Dermis blood vessel endothelial cell (primary cell): ENCODE measurements around the gene GRIK1. TPM values are rescaled to one million over a fixed set of nuclear protein-coding genes. Genes with fewer than 3 reads are reported as not detected.
A peak's percentile ranks its signal among the peaks of the same experiment; 100 is the strongest.

Experiments used
- DNase-seq: peaks from one replicate; pipeline ENCODE4 v3.0.0; 2010
- total RNA-seq: library from RNA; depleted of rRNA; stranded (reverse); fragments of >200 nt; gene quantifications from 2 replicates; pipeline ENCODE4 v1.2.3, GENCODE V29; 2014

Gene GRIK1
- total RNA-seq, 1 donor from 2014 or later: 0.34 TPM

DNA sequence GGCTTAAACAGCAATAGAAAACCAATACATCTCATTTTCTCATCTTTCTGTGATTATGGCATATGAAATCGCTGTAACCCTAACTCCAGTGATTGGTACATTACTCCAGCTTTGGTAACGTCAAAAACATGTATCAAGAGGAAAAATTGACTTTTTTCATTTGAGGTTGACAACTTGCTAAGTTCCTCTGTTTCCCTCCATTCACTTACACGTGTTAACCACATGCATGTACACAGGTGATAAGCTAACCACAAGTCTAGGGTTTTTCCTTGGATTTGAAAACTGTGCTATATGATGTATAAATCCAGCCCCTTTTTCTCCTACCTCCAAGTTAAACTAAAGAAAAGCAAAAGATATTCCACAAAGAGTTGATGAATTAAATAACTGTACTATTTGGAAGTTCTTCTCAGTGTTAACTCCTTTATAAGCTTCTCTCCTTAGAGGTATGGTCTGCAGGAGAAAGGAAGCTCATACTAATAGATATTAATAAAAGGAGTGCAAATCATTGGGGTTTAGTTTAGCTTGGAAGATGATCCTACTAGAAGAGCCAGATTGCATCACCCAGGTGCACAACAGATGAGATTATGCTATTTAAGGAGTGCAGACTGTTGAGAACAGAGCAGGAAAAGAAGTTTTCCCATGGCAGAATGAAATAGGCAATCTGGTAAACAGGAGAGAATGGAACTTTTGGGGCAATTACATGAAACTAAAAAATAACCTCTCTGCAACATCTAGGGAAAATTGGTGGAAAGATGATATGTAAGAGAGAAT, 277.9 kb downstream of the GRIK1 start:
- no peak for DNase-seq

DNA sequence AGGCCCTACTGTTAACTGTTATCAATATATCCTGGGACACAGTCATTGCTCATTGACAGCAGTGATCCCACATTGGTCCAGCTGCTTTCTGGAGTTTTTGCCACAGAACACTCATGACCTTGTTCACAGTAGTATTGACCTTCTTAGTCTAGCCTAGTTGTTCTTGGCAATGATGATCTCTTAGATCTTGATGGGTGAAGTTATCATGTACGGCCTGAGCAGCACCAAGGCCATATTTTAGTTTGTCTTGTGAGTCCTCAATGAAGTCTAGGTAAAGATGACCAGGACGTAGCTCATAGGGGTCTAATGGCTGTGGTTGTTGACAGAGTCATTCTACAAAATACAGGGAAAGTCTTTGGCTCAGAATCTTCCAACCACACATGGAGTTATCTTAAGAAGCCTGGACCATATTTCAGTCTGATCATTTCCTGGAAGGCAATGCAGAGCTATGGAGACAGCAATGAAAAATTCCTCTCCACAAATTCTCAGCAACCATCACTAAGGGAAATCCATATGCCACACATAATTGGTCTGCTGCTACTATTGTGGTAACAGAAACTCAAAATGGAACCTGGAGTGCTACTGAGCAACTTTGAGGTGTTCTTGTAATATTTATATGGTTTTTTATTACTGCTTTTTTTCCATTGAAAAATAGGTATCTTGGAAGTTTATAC, 279.6 kb downstream of the GRIK1 start:
- DNase-seq: no peak

DNA sequence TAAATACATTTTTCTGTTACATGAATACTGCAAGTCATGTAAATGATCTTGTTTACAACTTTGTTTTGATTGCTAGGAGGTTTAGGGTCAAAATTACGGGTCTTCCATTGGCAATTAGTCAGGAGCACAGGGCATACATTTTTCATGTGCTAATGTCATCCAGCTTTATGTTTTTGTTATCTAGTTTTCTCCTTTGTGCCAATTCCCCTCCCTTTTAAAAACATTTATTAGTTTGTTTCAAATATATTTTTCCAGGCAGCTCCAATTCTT, 280.9 kb downstream of the GRIK1 start:
- DNase-seq: no peak

DNA sequence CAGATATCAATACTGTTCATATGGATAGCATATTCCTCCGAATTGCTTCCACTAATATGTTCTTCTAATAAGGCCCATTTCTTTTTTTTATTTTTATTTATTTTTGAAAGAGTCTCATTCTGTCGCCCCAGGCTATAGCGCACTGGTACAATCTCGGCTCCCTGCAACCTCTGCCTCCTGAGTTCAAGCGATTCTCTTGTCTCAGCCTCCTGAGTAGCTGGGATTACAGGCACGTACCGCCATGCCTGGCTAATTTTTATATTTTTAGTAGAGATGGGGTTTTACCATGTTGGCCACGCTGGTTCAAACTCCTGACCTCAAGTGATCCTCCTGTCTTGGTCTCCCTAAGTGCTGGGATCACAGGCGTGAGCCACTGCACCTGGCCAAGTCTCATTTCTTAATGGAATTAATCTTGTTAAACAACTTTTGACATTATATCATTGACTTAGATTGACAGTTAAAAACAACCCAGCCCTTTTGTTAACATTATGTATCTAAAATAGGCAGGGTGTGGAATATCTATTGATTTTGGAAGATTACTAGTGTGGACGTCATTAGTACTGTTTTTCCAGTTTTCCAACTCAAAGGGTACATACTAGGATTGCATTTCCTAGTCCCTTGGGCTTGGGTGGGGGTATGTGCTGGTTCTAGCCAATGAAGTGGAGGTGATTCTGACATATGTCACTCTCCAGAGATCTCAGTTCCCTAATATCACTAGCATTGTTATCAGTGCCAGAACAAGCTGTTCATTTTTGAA, 281.4 kb downstream of the GRIK1 start:
- no peak for DNase-seq

DNA sequence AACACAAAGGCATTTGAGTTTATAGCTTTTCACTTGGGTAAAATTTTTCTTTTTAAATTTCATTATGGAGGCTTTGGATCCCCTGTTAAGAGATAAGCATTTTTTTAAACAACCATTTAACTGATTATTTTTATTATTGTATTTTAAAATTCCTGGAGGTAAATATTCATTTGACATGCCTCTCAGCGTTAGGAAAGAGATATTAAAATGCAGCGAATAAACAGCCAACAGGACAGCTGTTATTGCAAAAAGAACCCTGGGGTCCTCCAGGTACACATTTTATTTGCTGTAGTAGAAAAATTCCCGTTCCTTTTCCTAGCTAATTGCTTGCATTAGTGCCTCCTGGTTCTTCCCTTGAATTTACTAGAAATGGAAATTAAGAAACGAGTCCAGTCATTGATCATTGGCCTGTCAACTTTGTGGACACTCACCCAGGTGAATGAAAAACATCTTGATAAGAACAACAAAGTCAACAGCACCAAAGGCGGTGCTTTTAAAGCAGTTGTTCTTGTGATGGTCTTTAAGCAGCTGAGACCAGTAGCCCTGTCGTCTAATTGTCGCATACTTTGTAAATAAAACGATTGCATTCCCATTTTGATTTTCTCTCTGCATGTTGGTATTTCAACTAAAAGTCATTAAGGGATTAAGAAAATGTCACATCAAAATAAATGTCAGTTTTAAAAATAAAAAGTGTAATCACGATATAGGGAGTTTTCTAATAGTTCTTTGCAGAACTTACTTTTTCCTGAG, 282.4 kb downstream of the GRIK1 start:
- DNase-seq: no peak

DNA sequence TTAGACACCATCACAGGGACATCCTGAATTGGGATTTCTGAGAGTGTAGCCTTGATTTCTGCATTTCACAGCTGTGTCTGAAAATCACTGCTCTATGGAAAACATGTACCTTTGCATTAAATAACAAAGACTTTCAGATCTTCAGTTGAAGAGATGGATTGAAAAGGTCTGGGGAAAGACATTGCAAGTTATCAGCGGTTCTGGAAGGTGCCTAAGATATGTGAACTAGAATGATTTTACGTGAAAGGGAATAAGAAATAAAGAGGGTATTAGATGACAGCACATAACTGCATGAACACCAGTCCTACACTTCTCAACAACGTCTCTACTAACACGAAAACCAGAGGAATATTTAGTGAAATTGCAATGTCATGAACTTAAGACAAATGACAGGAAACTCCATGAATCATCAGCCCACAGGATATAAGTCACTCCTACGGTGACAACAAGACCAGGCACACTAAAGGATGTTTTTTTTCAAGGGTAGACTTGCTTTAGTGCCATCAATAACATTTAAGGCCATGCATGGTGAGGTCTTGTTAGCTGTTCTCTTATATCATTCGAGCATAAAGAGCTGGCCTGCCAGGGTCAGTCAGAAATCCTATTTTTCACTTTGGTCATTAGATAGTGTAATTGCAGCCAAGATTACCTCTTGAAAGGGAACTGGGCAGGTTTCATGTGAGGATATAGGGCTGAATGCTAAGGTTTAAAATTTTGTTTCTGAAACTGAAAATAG, 283.1 kb downstream of the GRIK1 start:
- peak; percentile 84 for DNase-seq

DNA sequence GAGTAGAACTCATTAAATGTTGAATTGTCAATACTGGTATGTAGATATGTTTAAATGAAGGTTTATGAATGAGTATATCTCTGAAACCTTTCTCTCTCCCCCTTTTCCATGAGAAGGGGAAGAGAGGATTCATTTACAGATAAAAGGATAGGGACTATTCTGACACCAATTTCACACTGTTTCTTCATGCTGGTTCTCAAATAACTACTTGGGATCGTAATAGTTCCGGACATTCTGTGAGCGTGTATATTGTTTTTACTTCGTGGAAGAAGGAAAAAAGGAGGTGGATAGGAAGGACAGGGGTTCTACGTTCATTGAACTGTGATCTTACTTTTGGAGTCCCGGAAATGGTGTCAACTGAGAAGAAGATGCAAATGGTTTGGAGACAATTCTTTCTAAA, 284.2 kb downstream of the GRIK1 start:
- no peak for DNase-seq

DNA sequence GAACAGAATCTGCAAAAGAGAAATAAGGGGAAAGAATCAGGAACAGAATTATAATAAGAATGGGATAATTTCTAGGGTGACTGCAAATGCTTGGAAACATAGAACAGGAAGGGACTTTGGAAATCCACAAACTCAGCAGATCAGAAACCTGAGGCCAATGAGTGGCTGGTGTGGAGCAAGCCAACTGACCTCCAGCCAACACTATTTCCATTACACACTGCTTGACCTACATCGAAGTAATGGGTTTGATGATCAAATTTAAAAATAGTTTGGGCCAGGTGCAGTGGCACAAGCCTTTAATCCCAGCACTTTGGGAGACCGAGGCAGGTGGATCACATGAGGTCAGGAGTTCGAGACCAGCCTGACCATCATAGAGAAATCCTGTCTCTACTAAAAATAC, 284.9 kb downstream of the GRIK1 start:
- no peak for DNase-seq

DNA sequence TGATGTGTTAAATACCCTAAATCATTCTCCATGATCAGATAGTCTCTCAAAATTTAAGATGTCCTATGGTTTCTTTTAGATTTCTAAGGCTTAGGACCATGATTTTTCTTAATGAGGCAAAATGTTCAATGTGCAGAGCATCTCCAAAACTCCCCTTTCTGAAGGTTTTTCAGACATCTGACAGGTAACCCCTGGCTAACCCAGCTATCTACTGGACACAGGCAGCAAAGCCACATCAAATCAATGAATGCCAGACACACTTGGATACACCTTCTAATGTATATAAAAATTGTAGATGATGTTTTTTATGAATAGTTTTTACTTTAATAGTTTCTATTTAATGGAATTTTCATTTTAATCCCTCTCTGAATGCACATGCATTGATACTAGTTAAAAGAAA, 285.6 kb downstream of the GRIK1 start:
- no peak for DNase-seq

DNA sequence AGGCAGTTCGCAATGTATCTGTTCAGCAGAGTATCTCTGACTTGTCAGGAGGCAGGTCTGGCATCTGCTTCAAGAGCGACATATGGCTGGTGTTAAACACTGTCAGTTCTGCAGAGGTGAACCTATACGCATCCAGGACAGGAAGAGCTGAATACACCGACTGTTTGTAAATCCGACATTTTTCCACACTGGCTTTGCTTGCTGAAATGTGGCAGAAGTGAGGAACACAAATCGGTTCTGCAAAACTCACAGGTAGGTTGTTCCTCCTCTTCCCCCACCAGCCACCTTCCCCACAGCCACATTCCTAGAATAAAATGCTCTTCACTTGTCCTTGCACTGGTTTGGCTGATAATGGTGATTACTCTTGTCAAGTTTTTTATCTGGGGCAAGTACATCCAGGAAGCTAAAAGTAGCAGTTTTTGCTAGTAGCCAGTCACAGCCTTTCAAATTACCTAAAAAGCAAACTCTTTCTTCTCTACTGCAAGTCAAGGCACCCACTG, 289.2 kb downstream of the GRIK1 start:
- no peak for DNase-seq

DNA sequence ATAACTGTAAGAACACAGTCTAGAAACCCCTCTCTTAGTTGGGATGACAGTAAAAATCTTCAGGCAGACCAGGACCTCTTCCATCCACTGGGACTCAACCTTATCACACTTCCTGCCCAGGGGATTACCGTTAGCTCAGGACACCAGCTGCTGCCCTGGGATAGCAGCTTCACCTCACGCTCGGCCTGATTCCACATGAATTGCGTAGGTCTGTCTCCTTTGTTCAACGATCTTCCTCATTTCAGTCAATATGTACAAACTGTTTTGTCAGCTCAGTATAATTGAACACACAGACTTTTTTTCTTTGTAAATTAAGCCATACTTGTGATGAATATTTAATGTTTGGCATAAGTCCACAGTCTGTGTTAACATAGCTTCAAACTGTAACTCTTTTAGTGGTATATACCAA, 290.4 kb downstream of the GRIK1 start:
- DNase-seq: no peak

DNA sequence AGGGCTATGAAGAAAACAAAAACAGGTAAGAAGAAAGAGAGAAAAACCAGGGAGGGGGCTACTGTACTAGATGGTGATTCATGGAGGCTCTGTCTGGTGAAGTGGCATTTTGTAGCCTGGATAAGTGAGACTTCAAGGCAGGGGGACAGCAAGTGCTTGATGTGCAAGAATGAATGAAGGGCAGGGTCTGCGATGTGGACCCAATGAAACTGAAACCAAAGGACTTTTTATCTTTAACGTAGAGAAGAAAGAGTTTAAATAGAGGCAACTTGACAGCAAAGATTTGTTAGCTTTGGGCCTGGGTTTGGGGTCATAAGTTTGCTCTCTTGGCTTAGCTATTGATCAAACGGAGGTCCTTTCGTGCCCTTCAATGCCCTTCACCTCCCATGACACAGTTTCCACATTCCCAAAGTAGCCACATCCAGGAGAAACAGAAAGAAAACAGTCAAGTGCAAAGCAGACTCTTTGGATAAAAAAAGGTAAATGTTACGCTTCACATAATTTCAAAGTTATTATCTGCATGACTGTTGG, 291.0 kb downstream of the GRIK1 start:
- DNase-seq: no peak

DNA sequence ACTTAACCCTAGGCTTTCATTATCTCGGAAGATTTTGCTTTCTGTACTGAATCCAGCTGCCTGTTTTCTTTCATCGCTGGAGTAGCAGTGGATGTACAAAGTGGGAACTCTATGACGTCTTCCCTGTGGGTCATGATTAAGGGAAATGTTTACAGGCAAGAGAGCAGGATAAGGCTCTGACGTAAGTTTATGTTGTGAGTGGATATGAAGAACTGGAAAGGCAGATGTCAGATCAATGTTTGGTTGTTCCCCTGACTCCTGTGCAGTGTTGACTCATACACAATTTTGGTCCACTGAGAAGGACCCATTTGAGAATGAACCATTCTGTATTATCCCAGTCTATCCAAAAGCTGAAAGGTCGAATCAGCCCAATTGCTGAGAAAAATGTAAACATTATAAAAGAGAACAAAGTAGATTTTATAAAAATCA, 292.4 kb downstream of the GRIK1 start:
- peak; percentile 15 for DNase-seq

DNA sequence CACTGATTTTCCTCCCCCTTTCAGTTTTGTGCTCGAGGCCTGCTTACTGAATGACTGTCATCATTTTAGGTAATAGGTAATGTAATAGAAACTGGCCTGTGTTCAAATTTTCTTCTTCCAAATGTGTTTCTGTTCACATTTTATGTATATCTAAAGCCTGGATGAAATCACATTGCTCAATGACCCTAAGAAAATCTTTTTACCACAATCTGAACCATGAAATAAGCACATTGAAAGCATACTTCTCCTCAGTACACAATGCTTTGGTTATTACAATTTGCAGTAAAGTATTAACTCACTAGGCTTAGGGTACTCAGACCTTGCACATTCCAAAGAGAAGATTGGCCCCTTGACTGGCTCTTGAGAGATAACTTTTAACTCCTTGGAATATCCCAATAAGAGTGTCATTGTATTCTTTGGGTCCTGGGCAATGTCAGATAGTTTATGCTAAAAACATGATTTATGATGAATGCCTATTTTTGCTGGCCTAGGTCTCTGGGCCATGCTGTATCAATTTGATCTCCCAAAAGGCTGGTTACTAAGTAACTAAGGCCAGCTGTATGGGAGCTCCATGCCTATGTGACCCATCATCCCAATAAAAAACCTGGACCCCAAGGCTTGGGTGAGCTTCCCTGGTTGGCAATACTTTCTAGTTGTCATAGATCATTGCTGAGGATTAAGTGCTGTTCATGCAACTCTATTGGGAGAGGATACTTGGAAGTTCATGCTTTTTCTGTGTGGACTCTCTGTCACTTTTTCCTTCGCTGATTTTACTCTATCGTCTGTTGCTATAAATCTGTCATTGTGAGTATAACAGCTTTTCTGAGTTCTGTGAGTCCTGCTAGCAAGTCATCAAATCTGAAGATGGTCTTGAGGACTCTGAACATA, 293.9 kb downstream of the GRIK1 start:
- DNase-seq: no peak

DNA sequence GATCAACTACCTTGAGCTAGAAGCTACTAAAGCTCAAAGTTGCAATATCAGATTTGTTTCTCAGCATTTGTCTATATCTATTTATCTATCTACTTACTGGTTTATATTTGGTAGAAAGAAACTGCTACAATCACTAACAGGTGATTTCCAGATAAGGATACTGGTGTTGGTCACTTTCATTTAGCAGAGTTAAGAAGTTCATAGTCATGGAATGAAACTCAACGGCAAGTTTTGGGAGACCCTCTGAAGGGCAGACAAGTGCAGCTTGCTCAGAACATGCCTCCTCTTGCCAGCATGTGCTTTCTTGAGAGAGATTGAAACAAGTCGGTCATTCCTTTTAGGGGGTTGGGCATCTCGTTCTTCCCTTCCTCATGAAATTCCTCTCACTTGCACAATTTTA, 296.5 kb downstream of the GRIK1 start:
- no peak for DNase-seq

DNA sequence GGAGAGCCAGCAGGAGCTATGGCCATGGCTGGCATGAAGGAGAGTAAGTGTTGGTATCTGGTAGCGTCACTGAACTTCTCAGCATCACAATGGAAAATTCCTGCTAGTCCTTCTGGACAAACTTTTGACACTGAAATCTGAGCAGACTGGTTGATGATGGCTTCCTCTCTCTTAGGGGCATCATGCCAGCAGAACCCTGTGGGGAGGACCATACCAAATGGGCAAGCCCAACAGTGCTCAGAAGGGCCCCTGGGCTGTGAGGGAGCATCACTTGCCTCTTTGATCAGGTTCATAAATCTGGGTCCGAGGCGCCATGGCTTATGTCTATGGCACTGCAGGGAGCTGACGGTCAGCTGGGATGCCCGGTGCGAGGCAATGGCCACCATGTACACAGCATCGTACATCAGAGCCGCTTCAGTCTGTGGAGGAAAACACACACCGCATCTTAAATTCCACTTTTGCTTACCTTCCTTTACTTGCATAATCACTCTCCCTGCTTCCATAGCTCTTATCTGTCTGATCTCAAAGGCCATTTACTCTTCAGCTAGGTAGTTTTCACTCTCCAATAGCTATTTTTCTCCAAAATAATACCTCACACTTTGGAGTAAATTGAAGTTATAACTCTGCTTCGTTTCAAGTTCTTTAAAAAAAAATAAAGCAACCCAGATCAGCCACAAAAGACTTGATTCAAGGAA, 297.1 kb downstream of the GRIK1 start:
- DNase-seq: no peak

DNA sequence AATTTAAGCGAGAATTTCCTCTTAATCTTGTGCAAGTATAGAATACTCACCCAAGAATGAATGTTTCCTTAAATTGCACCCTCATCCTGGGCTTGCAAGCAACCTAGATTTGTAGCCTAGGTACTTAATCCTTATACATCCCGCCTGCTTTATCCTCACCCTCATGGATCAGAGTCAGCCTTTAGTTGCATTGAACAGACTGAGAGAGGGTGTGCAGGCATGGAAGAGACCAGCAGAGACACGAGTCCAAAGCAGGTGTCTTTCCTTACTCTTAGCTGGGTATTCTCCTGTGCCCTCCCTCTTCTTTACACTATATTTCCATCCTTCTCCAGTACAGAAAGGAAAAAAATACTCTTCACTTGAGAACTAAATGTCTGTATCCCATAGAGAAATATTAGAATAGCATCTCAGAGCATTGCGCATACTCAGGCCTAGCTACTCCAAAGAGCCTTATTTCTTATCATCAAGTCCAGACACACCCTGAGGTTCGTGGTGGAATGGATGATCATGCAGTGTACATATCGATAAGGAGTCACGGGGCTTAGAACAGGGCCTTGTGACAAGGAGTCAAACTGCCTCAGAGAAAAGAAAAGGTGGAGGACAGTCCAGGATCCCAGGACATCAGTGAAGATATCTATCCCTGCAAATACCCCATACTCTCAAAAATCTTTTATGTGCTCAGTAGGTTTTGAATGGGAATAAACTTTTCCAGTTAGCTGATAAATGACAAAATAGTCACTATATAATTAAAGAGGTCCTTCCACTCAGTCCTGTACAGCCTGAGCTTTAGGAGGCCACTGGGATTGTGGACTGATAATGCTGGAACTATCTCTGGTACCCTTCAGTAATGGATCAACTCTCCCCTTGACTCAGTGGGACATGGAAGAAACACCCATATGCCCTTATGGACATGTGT, 297.9 kb downstream of the GRIK1 start:
- no peak for DNase-seq

DNA sequence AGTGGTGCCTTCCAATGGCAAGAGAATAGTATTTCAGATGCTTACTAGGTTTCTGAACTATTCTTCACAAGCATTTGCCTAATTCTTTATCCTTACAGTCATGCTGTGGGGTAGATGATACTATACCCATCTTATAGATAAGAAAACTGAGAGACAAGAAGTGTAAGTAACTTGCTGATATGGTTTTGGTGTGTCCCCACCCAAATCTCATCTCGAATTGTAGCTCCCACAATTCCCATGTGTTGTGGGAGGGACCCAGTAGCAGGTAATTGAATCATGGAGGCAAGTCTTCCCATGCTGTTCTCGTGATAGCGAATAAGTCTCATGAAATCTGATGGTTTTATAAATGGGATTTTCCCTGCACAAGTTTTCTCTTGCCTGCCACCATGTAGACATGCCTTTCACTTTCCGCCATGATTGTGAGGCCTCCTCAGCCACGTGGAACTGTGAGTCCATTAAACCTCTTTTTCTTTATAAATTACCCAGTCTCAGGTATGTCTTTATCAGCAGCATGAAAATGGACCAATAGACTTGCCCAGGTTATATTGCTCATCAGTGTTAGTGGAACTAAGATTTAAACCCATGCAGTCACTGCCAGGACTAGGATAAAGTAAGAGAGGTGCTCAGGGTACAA, 298.7 kb downstream of the GRIK1 start:
- no peak for DNase-seq

DNA sequence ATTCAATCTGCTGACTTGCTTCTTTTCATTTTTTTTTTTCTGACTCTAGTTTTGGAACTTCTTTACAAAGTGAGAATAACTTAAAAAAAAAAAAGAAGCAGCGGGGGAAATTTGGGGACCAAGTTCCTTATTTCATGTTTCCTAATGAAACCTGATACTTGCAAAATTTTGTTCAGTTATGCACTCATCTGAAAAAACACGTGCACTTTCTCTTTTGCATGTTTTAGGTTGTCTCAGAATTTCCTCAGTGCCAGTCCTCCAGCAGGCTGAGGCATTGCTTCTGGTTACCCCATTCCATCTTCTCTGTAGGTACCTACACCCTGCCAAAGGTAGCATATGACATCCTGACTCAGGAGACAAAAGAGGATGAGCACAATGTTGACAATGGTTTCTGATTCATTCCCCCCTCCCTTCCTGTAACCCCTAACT, 299.7 kb downstream of the GRIK1 start:
- DNase-seq: no peak
